Measurements from ENCODE around the gene GINS3. TPM values are rescaled to one million over a fixed set of nuclear protein-coding genes. Genes with fewer than 3 reads are reported as not detected.

The GINS3 gene
- total and polyA plus RNA-seq, 12 donors: 7.6 to 25.2 (median 10.5) TPM

- no peak for TF ChIP-seq POLR2A (IDR thresholded peaks at IDR 0.05)
- TF ChIP-seq, protein P1, sequence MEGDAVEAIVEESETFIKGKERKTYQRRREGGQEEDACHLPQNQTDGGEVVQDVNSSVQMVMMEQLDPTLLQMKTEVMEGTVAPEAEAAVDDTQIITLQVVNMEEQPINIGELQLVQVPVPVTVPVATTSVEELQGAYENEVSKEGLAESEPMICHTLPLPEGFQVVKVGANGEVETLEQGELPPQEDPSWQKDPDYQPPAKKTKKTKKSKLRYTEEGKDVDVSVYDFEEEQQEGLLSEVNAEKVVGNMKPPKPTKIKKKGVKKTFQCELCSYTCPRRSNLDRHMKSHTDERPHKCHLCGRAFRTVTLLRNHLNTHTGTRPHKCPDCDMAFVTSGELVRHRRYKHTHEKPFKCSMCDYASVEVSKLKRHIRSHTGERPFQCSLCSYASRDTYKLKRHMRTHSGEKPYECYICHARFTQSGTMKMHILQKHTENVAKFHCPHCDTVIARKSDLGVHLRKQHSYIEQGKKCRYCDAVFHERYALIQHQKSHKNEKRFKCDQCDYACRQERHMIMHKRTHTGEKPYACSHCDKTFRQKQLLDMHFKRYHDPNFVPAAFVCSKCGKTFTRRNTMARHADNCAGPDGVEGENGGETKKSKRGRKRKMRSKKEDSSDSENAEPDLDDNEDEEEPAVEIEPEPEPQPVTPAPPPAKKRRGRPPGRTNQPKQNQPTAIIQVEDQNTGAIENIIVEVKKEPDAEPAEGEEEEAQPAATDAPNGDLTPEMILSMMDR (IDR thresholded peaks at IDR 0.05): no peak
- no peaks in the 10 kb centered on the region for H3K4me1 ChIP-seq (replicated peaks in 1 of 2)
- intact Hi-C loops (cut with DNase I): no loop called here
- H3K4me3 ChIP-seq: no peak overlapping the region
- H3K9me3 ChIP-seq (replicated peaks in 1 of 3): no peaks in the 10 kb centered on the region
- no peaks in the 10 kb centered on the region for H3K36me3 ChIP-seq (replicated peaks in 1 of 2)
- H3K27me3 ChIP-seq: no peaks in the 10 kb centered on the region
- DNase-seq: no peak
- no peak overlapping the region for H3K27ac ChIP-seq
Observed at GRCh38 chr16:58378401-58378800, 13.9 kb upstream of the GINS3 start.

- no peaks in the 10 kb centered on the region for H3K36me3 ChIP-seq (replicated peaks in 1 of 2)
- no peaks in the 10 kb centered on the region for H3K4me1 ChIP-seq (replicated peaks in 1 of 2)
- no peak overlapping the region for H3K27ac ChIP-seq
- intact Hi-C loops (cut with DNase I): no loop called here
- WGBS, 4 donors: 85 to 95% (median 89%) methylated on average over 4 of the region's 4 CpGs
- no peak overlapping the region for H3K4me3 ChIP-seq
- no peaks in the 10 kb centered on the region for H3K27me3 ChIP-seq
- DNase-seq: no peak
- TF ChIP-seq, protein P1 (IDR thresholded peaks at IDR 0.05): no peak
- TF ChIP-seq POLR2A (IDR thresholded peaks at IDR 0.05): no peak
- H3K9me3 ChIP-seq (replicated peaks in 1 of 3): no peaks in the 10 kb centered on the region
Observed at GRCh38 chr16:58379736-58380135, 12.5 kb upstream of the GINS3 start.

DNA sequence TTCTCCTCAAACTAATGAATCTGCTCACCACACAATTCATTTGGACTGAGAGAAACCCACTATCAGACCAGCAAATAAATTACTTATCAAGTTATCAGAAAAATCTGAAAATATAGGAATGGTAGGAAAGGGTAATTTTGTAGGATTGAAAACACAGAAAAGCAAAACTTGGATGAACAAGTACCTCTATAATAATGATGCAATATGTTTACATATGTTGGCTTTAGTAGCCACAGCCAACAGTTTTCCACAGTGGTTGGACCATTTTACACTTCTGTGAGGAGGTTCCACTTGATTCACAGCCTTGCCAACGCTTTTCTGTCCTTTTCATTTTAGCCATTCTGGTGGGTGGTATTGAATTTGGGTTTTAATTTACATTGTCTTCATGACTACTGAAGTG lies 10.6 kb upstream of the GINS3 start:
- intact Hi-C loops (cut with DNase I): no loop called here
- TF ChIP-seq POLR2A (IDR thresholded peaks at IDR 0.05): no peak
- TF ChIP-seq, protein P1 (IDR thresholded peaks at IDR 0.05): no peak
- no peak overlapping the region for H3K27ac ChIP-seq
- no peaks in the 10 kb centered on the region for H3K4me1 ChIP-seq (replicated peaks in 1 of 2)
- DNase-seq: no peak
- WGBS, 4 donors: 92 to 96% (median 94%) methylated on average over 1 of the region's 1 CpG
- no peaks in the 10 kb centered on the region for H3K36me3 ChIP-seq (replicated peaks in 1 of 2)
- H3K4me3 ChIP-seq: no peak overlapping the region
- no peaks in the 10 kb centered on the region for H3K9me3 ChIP-seq (replicated peaks in 1 of 3)
- no peaks in the 10 kb centered on the region for H3K27me3 ChIP-seq

DNA sequence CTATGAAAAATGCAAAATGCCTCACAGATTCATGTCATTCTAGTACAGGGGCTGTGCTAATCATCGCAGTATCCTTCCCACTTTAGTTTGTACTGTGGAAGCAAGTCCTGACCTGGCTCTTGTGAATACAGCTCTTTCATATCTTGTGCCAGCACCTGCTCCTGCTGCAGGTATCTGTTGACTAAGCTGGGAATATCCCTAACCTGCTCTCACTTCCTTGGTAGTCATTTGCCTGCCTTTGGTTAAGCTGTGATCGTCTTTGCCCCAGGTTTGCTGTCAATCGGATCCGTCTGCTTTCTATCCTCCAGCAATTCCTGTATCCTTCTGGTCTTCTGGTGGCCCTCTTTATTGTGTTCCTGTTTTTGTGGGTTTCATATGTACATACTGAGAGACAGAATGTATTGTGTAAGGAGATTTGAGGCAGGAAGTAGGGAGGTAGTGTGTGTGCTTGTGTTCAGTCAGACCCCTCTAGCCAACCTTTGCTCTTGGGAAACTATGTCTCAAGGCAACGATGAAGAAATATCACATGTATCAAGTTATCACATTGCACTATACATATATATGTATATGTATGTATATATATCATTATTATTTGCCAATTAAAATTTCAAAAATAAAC lies 7.7 kb upstream of the GINS3 start:
- H3K4me1 ChIP-seq (replicated peaks in 1 of 2): no peaks in the 10 kb centered on the region
- TF ChIP-seq, protein P1 (IDR thresholded peaks at IDR 0.05): no peak
- no peak for TF ChIP-seq POLR2A (IDR thresholded peaks at IDR 0.05)
- H3K9me3 ChIP-seq (replicated peaks in 1 of 3): no peaks in the 10 kb centered on the region
- no peak overlapping the region for H3K4me3 ChIP-seq
- no peaks in the 10 kb centered on the region for H3K27me3 ChIP-seq
- DNase-seq: no peak
- no peak overlapping the region for H3K27ac ChIP-seq
- intact Hi-C loops (cut with DNase I): no loop called here
- WGBS, 4 donors: 67 to 79% (median 78%) methylated on average over 5 of the region's 5 CpGs
- H3K36me3 ChIP-seq (replicated peaks in 1 of 2): no peaks in the 10 kb centered on the region

All from adrenal gland (tissue), 12 donors.